GM21367 (cell line): Measurements from ENCODE around the gene IRAK4.
"Not testable (repeated sequence)": the region's sequence is repeated elsewhere in the genome, so short reads cannot be mapped to it uniquely, and the experiment has no call there.

ENCODE experiments used
- ATAC-seq: cut with Tn5 transposase; IDR thresholded peaks from one replicate; pipeline ENCODE4 v1.9.1; 2021; ENCODE audit not compliant: unreplicated experiment

The IRAK4 gene

GRCh38 chr12:43758728-43759563, at the start of gene IRAK4, which contains the start of gene PUS7L:
TSS of gene IRAK4 (plus strand) at chr12:43758951. CDS start at chr12:43768112, 9,161 bp downstream.
TSS of gene PUS7L (minus strand) at chr12:43758790. CDS start at chr12:43755245, 3,545 bp downstream.
- peak; percentile 97 for ATAC-seq

- ATAC-seq: no peak
Observed at GRCh38 chr12:43711348-43711747, 47.4 kb upstream of the IRAK4 start.

DNA sequence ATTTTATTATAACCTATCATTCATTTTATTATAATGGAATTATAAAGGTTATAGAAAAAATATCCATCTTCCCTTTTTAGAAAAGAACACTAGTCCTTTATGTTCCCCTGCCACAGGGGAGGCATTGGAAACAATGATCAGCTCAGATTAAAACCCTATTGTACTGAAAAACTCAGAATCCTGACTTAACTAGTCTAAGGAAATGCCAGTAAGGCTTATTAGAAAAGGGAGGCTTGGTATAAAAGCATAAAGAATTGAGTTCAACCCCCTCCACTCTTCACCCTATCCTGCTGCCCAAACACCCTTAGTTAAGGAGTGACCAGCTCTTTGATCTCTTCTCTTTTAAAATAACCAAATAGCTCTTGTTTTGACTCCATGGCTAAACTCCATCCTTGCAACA, 36.1 kb upstream of the IRAK4 start:
- no peak for ATAC-seq

GRCh38 chr12:43723134-43723533, 35.6 kb upstream of the IRAK4 start:
- ATAC-seq: no peak

DNA sequence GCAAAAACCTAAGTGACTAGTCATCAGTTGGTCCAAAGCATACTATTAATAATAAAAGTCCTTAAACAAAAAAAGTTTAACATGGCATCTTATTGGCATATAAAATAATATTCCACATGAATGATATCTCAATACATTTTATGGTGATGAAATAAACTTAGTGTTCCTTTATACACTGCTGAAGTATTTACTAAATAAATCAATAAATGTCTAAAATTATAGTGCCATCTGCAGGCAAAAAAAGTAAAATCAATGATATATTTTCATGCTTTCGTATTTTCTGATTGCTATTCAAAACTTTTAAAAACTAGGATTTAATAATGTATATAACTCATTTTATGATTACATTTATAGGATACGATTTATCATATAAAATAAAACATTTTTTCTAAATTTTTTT, 30.6 kb upstream of the IRAK4 start:
- ATAC-seq: no peak

- no peak for ATAC-seq
Observed at GRCh38 chr12:43728698-43729097, 30.1 kb upstream of the IRAK4 start.

GRCh38 chr12:43730283-43730682, 28.5 kb upstream of the IRAK4 start:
- ATAC-seq: no peak

- no peak for ATAC-seq
Observed at GRCh38 chr12:43733687-43734086, 25.1 kb upstream of the IRAK4 start.

DNA sequence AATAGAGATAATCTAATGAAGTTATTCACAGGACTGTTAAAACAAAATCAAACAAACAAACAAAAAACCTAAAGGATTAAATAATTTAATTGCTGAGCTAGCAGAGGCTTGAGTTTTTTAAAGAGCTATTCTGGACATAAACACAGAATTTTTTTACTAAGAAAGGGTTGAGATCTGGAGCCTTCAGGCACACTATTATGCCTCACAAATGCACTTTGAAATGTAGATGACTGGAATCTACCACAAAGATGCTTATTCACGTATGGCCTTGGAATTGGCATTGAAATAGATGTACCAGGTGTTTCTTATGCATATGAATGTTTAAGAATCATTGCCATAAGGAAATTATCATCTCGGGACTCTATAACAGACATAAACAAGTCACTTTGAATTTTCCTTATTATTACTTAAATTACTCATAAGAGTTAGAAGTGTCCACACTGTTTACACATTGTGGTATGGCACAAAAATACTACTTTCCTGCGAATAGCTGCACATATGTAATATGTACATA, 21.8 kb upstream of the IRAK4 start:
- ATAC-seq: no peak

- no peak for ATAC-seq
Observed at GRCh38 chr12:43737646-43738045, 21.1 kb upstream of the IRAK4 start.

DNA sequence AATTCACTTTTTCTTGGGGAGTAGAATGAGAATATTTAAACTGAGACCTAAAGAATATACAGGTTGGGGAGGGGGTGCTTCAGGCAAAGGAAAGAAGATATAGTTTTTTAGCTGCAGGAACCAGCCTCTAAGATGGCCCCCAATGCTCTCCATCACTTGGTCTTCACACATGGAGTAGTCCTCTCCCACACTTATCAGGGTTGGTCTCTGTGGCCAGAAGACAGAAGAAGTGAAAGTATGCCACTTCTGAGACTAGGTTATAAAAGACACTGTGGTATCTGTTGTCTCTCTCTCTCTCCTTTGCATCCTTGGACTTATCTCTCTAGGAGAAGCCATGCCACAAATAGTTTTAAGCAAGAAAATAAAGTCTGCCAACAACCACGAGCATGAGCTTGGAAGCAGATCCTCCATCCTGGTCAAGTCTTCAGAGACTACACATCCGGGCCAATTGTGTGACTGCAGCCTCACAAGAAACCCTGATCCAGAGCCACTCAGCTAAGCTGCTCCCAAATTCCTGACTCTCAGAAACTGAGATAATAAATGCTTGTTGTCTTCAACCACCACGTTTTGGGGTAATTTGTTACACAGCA, 18.1 kb upstream of the IRAK4 start:
- peak; percentile 81 for ATAC-seq

DNA sequence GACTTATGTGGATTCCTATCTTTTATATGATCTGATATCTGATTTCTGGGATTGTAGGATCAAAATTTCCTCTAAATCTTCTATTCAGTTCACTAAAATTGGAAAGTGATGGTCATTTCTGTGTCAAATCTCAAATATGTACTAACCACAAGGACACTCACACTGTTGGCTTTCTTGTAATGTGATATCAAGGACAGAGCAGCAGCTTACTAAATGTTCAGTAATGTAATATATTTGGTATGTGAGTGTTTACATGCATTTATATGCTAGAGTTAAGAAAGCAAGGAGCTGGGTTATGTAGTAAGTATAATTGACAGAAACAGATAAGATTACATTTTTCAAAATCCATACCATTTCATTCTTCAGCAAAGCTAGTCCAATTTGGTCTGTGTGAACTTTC, 16.6 kb upstream of the IRAK4 start:
- no peak for ATAC-seq

DNA sequence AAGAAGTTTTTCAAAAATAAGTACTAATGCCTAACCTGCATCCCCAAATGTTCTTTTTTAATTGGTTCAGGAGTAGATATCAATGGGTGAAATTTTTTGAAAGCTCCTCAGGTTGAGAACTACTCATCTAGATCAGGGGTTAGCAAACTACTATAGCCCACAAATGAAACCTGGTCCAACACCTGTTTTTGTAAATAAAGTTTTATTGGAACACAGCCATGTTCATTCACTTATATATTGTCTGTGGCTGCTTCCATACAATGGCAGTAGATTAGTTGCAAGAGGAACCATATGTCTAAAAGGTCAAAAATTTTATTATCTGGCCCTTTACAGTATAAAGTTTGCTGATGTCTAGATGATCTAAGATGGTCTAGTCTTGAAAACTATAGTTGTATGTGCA, 13.9 kb upstream of the IRAK4 start:
- ATAC-seq: no peak

- ATAC-seq: no peak
Observed at GRCh38 chr12:43749016-43749415, 9.7 kb upstream of the IRAK4 start.

GRCh38 chr12:43750814-43751213, 7.9 kb upstream of the IRAK4 start:
- no peak for ATAC-seq

DNA sequence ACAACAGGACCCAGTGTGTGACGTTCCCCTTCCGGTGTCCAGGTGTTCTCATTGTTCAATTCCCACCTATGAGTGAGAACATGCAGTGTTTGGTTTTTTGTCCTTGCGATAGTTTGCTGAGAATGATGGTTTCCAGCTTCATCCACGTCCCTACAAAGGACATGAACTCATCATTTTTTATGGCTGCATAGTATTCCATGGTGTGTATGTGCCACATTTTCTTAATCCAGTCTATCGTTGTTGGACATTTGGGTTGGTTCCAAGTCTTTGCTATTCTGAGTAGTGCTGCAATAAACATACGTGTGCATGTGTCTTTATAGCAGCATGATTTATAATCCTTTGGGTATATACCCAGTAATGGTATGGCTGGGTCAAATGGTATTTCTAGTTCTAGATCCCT, 7.4 kb upstream of the IRAK4 start:
- not testable (repeated sequence) for ATAC-seq

DNA sequence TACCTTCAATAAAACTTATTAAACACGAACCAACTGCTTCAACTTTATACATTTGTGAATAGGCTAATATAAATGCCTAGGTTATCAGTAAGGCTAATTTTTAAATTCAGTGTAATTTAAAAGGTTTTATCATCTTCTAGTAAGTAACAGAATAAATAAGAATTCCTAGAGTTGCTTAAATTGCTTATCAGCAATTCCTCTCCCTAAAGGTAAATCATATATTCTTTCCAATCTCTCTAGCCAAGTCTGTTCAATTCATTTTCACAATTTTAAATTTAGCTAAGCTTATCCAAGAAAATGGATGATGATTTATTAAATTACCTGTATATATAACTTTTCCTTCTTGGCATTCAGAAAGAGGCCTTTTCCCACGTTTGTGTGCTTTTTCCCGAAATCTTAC, 4.7 kb upstream of the IRAK4 start:
- no peak for ATAC-seq

DNA sequence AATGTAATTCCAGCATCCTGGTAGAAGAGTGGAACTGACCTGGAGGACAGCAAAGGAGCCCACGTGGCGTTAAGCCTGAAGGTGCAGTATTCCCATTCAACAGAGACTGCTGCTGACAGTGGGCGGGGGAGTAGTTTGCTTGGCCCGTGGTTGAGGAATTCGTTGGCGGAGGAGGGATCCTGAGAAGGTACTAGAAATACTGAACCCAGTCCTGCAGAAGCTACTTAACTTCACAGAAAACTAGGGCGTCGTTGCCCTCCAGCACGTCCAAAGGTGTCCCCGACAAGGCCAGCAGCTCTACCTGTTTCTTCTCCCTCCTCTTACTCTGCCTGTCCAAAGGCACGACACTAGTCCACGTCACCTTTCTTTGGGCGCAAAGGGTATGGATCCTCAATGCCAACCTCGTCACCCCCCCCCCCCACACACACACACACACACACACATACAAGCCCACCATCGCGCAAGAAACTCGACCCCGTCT, 464 bp upstream of the IRAK4 start:
- no peak for ATAC-seq

GRCh38 chr12:43760396-43760795, 1.6 kb downstream of the IRAK4 start:
- ATAC-seq: no peak

- no peak for ATAC-seq
Observed at GRCh38 chr12:43761500-43761899, 2.7 kb downstream of the IRAK4 start.

- ATAC-seq: no peak
Observed at GRCh38 chr12:43762596-43762995, 3.8 kb downstream of the IRAK4 start.

DNA sequence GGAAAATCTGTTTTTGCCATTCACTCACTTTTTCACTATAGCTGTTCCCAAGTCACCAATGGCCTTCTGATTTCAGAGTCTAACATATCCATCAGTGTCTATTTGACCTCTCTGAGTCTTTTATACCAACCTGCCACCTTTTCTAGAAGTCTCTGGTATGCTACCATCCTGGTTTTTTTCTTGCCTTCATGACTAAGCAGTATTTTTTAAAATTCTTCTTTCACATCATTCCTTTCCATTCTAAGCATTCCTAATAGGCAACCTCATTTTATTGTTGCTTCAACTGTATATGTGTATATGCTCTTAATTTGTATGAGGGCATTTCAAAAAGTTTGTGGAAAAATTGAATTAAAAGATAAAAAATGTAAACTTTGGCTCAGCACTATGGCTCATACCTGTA, 5.0 kb downstream of the IRAK4 start:
- ATAC-seq: no peak
